NCI-H774 (cell line): Measurements from ENCODE around the gene GXYLT1.
"Not testable (repeated sequence)": the region's sequence is repeated elsewhere in the genome, so short reads cannot be mapped to it uniquely, and the experiment has no call there.

ENCODE experiments used
- DNase-seq: peaks from one replicate; lab custom pipeline; 2025; lab: John Stamatoyannopoulos, UW

Gene GXYLT1

GRCh38 chr12:42145197-42145549 is 499 bp upstream of the GXYLT1 start:
- no peak for DNase-seq

GRCh38 chr12:42144158-42144407 is 591 bp downstream of the GXYLT1 start:
- DNase-seq = no peak

GRCh38 chr12:42143452-42144157 is 1.1 kb downstream of the GXYLT1 start:
- DNase-seq = no peak

- DNase-seq = no peak
These were observed 2.6 kb downstream of the GXYLT1 start for GRCh38 chr12:42141981-42142606.

GRCh38 chr12:42140901-42141300 is 3.8 kb downstream of the GXYLT1 start:
- no peak for DNase-seq

GRCh38 chr12:42135259-42135814 is 9.3 kb downstream of the GXYLT1 start:
- no peak for DNase-seq

GRCh38 chr12:42130672-42131402 is 13.8 kb downstream of the GXYLT1 start:
- no peak for DNase-seq

- DNase-seq = peak; percentile 47
These were observed 15.0 kb downstream of the GXYLT1 start for GRCh38 chr12:42129595-42130204.

GRCh38 chr12:42128888-42129287 is 15.8 kb downstream of the GXYLT1 start:
- DNase-seq = no peak

GRCh38 chr12:42128327-42128726 is 16.3 kb downstream of the GXYLT1 start:
- no peak for DNase-seq

- no peak for DNase-seq
These were observed 17.7 kb downstream of the GXYLT1 start for GRCh38 chr12:42126963-42127362.

GRCh38 chr12:42125388-42125767 is 19.3 kb downstream of the GXYLT1 start:
- DNase-seq = no peak

GRCh38 chr12:42124764-42125387 is 19.8 kb downstream of the GXYLT1 start:
- DNase-seq = no peak

- DNase-seq = no peak
These were observed 25.5 kb downstream of the GXYLT1 start for GRCh38 chr12:42119085-42119633.

- DNase-seq = no peak
These were observed 26.4 kb downstream of the GXYLT1 start for GRCh38 chr12:42118136-42118879.

GRCh38 chr12:42109031-42109430 is 35.6 kb downstream of the GXYLT1 start:
- no peak for DNase-seq

GRCh38 chr12:42106791-42107190 is 37.9 kb downstream of the GXYLT1 start:
- not testable (repeated sequence) for DNase-seq

GRCh38 chr12:42104784-42105183 is 39.9 kb downstream of the GXYLT1 start:
- no peak for DNase-seq

- no peak for DNase-seq
These were observed 40.6 kb downstream of the GXYLT1 start for GRCh38 chr12:42104087-42104486.

GRCh38 chr12:42103155-42103554 is 41.5 kb downstream of the GXYLT1 start:
- DNase-seq = no peak

- no peak for DNase-seq
These were observed 42.0 kb downstream of the GXYLT1 start for GRCh38 chr12:42102720-42103119.
